Measurements from ENCODE around the gene PRDM16. TPM values are rescaled to one million over a fixed set of nuclear protein-coding genes. Genes with fewer than 3 reads are reported as not detected.

PRDM16 gene
- total RNA-seq, 1 donor from 2014 or later = 0.43 TPM

GRCh38 chr1:3345792-3346191, 276.8 kb downstream of the PRDM16 start:
- no peaks in the 10 kb centered on the region for H3K79me2 ChIP-seq (ENCODE audit: insufficient read depth, low read length)
- H3K4me1 Mint-ChIP-seq (ENCODE audit: low read depth, unreplicated experiment) = no peaks in the 10 kb centered on the region
- no peak overlapping the region for H3K4me3 ChIP-seq (ENCODE audit: insufficient read depth, low read depth, low read length)
- peaks cover 2% of the 10 kb centered on the region for H3K36me3 Mint-ChIP-seq (ENCODE audit: low read depth, unreplicated experiment)
- no peaks in the 10 kb centered on the region for H3K9me3 ChIP-seq (ENCODE audit: insufficient read depth, low read depth, low read length)
- H3K9ac ChIP-seq (ENCODE audit: low read length) = no peak overlapping the region
- H3K27me3 ChIP-seq (ENCODE audit: insufficient read depth, low read length) = no peaks in the 10 kb centered on the region
- TF ChIP-seq EZH2 (IDR thresholded peaks at IDR 0.05; ENCODE audit: insufficient read depth, low read length) = no peak
- TF ChIP-seq CTCF (IDR thresholded peaks at IDR 0.05; ENCODE audit: insufficient read depth, low read depth, low read length) = no peak
- no peak overlapping the region for H3K27ac Mint-ChIP-seq (ENCODE audit: unreplicated experiment)
- no peak for DNase-seq (ENCODE audit: low read depth)
- H3K4me2 ChIP-seq (ENCODE audit: low read length) = no peak overlapping the region
- H3K27me3 Mint-ChIP-seq (ENCODE audit: low read depth, unreplicated experiment) = peaks cover 22% of the 10 kb centered on the region
- H3K4me1 ChIP-seq (ENCODE audit: insufficient read depth, low read length) = peaks cover 12% of the 10 kb centered on the region
- peaks cover 17% of the 10 kb centered on the region for H4K20me1 ChIP-seq (ENCODE audit: insufficient read depth, low read length)
- no peak overlapping the region for H3K27ac ChIP-seq (ENCODE audit: low read depth, low read length)
- H2AFZ ChIP-seq (ENCODE audit: low read depth, low read length) = no peak overlapping the region
- H3K36me3 ChIP-seq (ENCODE audit: insufficient read depth, low read length) = no peaks in the 10 kb centered on the region
- H3K9me3 Mint-ChIP-seq (ENCODE audit: unreplicated experiment) = peaks cover 18% of the 10 kb centered on the region
- no peak for FAIRE-seq
- no peak overlapping the region for H3K4me3 Mint-ChIP-seq (ENCODE audit: unreplicated experiment)

GRCh38 chr1:3346478-3346877, 277.5 kb downstream of the PRDM16 start:
- no peak overlapping the region for H3K9ac ChIP-seq (ENCODE audit: low read length)
- Mint-ChIP-seq H3K27ac (ENCODE audit: unreplicated experiment) (no peak overlapping the region), H3K4me3 (ENCODE audit: unreplicated experiment) (no peak overlapping the region), H3K9me3 (ENCODE audit: unreplicated experiment) (peaks cover 18% of the 10 kb centered on the region), H3K36me3 (ENCODE audit: low read depth, unreplicated experiment) (no peaks in the 10 kb centered on the region), H3K27me3 (ENCODE audit: low read depth, unreplicated experiment) (peaks cover 19% of the 10 kb centered on the region), H3K4me1 (ENCODE audit: low read depth, unreplicated experiment) (no peaks in the 10 kb centered on the region)
- peaks cover 17% of the 10 kb centered on the region for H4K20me1 ChIP-seq (ENCODE audit: insufficient read depth, low read length)
- no peaks in the 10 kb centered on the region for H3K27me3 ChIP-seq (ENCODE audit: insufficient read depth, low read length)
- no peaks in the 10 kb centered on the region for H3K9me3 ChIP-seq (ENCODE audit: insufficient read depth, low read depth, low read length)
- H3K4me1 ChIP-seq (ENCODE audit: insufficient read depth, low read length) = peaks cover 12% of the 10 kb centered on the region
- no peak overlapping the region for H3K4me3 ChIP-seq (ENCODE audit: insufficient read depth, low read depth, low read length)
- H3K27ac ChIP-seq (ENCODE audit: low read depth, low read length) = no peak overlapping the region
- no peak overlapping the region for H2AFZ ChIP-seq (ENCODE audit: low read depth, low read length)
- FAIRE-seq = no peak
- TF ChIP-seq CTCF (IDR thresholded peaks at IDR 0.05; ENCODE audit: insufficient read depth, low read depth, low read length) (no peak), EZH2 (IDR thresholded peaks at IDR 0.05; ENCODE audit: insufficient read depth, low read length) (no peak)
- no peaks in the 10 kb centered on the region for H3K79me2 ChIP-seq (ENCODE audit: insufficient read depth, low read length)
- no peaks in the 10 kb centered on the region for H3K36me3 ChIP-seq (ENCODE audit: insufficient read depth, low read length)
- H3K4me2 ChIP-seq (ENCODE audit: low read length) = no peak overlapping the region
- DNase-seq (ENCODE audit: low read depth) = no peak

- TF ChIP-seq EZH2 (IDR thresholded peaks at IDR 0.05; ENCODE audit: insufficient read depth, low read length) = no peak
- TF ChIP-seq CTCF (IDR thresholded peaks at IDR 0.05; ENCODE audit: insufficient read depth, low read depth, low read length) = no peak
- H3K4me3 Mint-ChIP-seq (ENCODE audit: unreplicated experiment) = no peak overlapping the region
- Histone ChIP-seq H3K36me3 (ENCODE audit: insufficient read depth, low read length) (no peaks in the 10 kb centered on the region), H3K4me3 (ENCODE audit: insufficient read depth, low read depth, low read length) (no peak overlapping the region), H2AFZ (ENCODE audit: low read depth, low read length) (no peak overlapping the region), H3K4me2 (ENCODE audit: low read length) (no peak overlapping the region), H3K4me1 (ENCODE audit: insufficient read depth, low read length) (peaks cover 18% of the 10 kb centered on the region), H3K27ac (ENCODE audit: low read depth, low read length) (no peak overlapping the region), H3K79me2 (ENCODE audit: insufficient read depth, low read length) (no peaks in the 10 kb centered on the region), H3K9ac (ENCODE audit: low read length) (no peak overlapping the region), H3K27me3 (ENCODE audit: insufficient read depth, low read length) (no peaks in the 10 kb centered on the region), H3K9me3 (ENCODE audit: insufficient read depth, low read depth, low read length) (no peaks in the 10 kb centered on the region), H4K20me1 (ENCODE audit: insufficient read depth, low read length) (peaks cover 17% of the 10 kb centered on the region)
- peaks cover 22% of the 10 kb centered on the region for H3K27me3 Mint-ChIP-seq (ENCODE audit: low read depth, unreplicated experiment)
- peaks cover 18% of the 10 kb centered on the region for H3K9me3 Mint-ChIP-seq (ENCODE audit: unreplicated experiment)
- FAIRE-seq (no peak), DNase-seq (ENCODE audit: low read depth) (no peak)
- H3K36me3 Mint-ChIP-seq (ENCODE audit: low read depth, unreplicated experiment) = no peaks in the 10 kb centered on the region
- H3K27ac Mint-ChIP-seq (ENCODE audit: unreplicated experiment) = no peak overlapping the region
- H3K4me1 Mint-ChIP-seq (ENCODE audit: low read depth, unreplicated experiment) = peaks cover 2% of the 10 kb centered on the region
Measured at GRCh38 chr1:3347257-3348020, 278.4 kb downstream of the PRDM16 start.

Measured in astrocyte (in vitro differentiated cells and primary cell).